Transverse colon (tissue), 4 donors: ENCODE results near the gene NCK1. TPM values are rescaled to one million over a fixed set of nuclear protein-coding genes. Genes with fewer than 3 reads are reported as not detected.
A peak's percentile ranks its signal among the peaks of the same experiment; 100 is the strongest.

Source experiments
- DNase-seq: peaks from one replicate; pipeline ENCODE4 v3.0.0-alpha.2; 2019
- H3K27ac ChIP-seq, 4 donors: fragments of 200-600 bp; sonication (generic); 2 replicates each; pipeline ENCODE4 v1.5.1; 2016 to 2018; ENCODE audit warnings: inconsistent platforms in 4 of 4
- H3K27me3 ChIP-seq: fragments of 200-600 bp; sonication (generic); 2 replicates; pipeline ENCODE4 v1.5.1; 2017; ENCODE audit warnings: inconsistent platforms
- H3K36me3 ChIP-seq, 4 donors: fragments of 200-600 bp; sonication (generic); 2 replicates each; pipeline ENCODE4 v1.5.1; 2017 to 2019; ENCODE audit warnings: inconsistent platforms in 4 of 4
- H3K4me1 ChIP-seq, 4 donors: fragments of 200-600 bp; sonication (generic); 2 replicates each; pipeline ENCODE4 v1.5.1; 2017 to 2020; ENCODE audit warnings: inconsistent platforms in 4 of 4
- H3K4me3 ChIP-seq, 4 donors: fragments of 200-600 bp; sonication (generic); 1 replicate in 1 of 4; 2 replicates in 3 of 4; pipeline versions ENCODE4 v1.5.1 to v1.6.1; 2017 to 2019; ENCODE audit warnings: inconsistent platforms in 4 of 4
- H3K9me3 ChIP-seq, 2 donors: fragments of 200-600 bp; sonication (generic); 2 replicates each; pipeline ENCODE4 v1.5.1; 2017 to 2019; ENCODE audit warnings: inconsistent platforms in 2 of 2
- CTCF ChIP-seq, 5 experiments: fragments of 200-600 bp in 3 of 5; fragments of 450-650 bp in 2 of 5; sonication (generic) in 3 of 5; IDR thresholded peaks; 1 replicate in 2 of 5; 2 replicates in 3 of 5; pipeline ENCODE4 v1.5.1; 2016 to 2017; ENCODE audit warnings: antibody characterized with exemption in 5 of 5, inconsistent platforms in 3 of 5, mild to moderate bottlenecking in 2 of 5, moderate library complexity in 1 of 5
- EP300 ChIP-seq: sonication (generic); formaldehyde crosslinking; IDR thresholded peaks from one replicate; pipeline ENCODE4 v1.6.1; 2017; ENCODE audit warnings: antibody characterized with exemption, low read depth
- POLR2A ChIP-seq: fragments of 450-650 bp; IDR thresholded peaks from one replicate; pipeline ENCODE4 v1.6.1; 2016; ENCODE audit warnings: antibody characterized with exemption, mild to moderate bottlenecking, moderate library complexity
- POLR2AphosphoS5 ChIP-seq, 3 donors: sonication (generic); formaldehyde crosslinking; IDR thresholded peaks; one replicate each; pipeline ENCODE4 v1.6.1; 2016; ENCODE audit warnings: antibody characterized with exemption in 3 of 3
- WGBS, 2 donors: methylation state at CpG; one replicate each; pipeline ENCODE4 v1.1.5; 2018; ENCODE audit warnings: low coverage in 1 of 2; 5-methylcytosine and 5-hydroxymethylcytosine counted together
- in situ Hi-C, 4 donors: fragments of 200-750 bp; cut with MboI; loops; one replicate each; pipeline versions ENCODE4 v1.15.0 to v1.15.1; 2017; ENCODE audit warnings: low sequenced_read_pairs in 3 of 4, low pct_ligation_motif_present in 1 of 4, low pct_unique_long_range_greater_than_20kb in 1 of 4
- intact Hi-C: fragments of 100-400 bp; cut with DNase I; formaldehyde crosslinking; loops from one replicate; pipeline ENCODE4 v1.15.1; 2023; ENCODE audit warnings: low total_unique reads
- total RNA-seq, 4 donors: library from RNA; depleted of rRNA; stranded (reverse); fragments of >200 nt; gene quantifications; one replicate each; pipeline ENCODE4 v1.1.0, GENCODE V29; 2016

NCK1 gene
- total RNA-seq, 4 donors from 2014 or later: 0.80 to 71.4 (median 45.2) TPM

- in situ Hi-C loops (loop anchor here in 1 of 4 donors (25.0 kb wide), 1 partner anchor 131 kb away; no protein-coding TSS in a partner anchor), intact Hi-C loops (no loop called here)
- Histone ChIP-seq H3K27me3 (no peaks in the 10 kb centered on the region), H3K4me3 (no peak overlapping the region), H3K27ac (no peak overlapping the region), H3K4me1 (peaks cover 5 to 11% (median 9%) of the 10 kb centered on the region in 4 donors), H3K9me3 (no peaks in the 10 kb centered on the region), H3K36me3 (no peaks in the 10 kb centered on the region)
- TF ChIP-seq POLR2AphosphoS5 (IDR thresholded peaks at IDR 0.05) (no peak), POLR2A (no peak), CTCF (IDR thresholded peaks at IDR 0.05) (no peak), EP300 (no peak)
- no peak for DNase-seq
Measured at GRCh38 chr3:136856665-136857064, 5.3 kb upstream of the NCK1 start.

- intact Hi-C loops: no loop called here
- Histone ChIP-seq H3K27ac (peak overlapping the region in 1 of 4 donors; percentile 21), H3K36me3 (no peaks in the 10 kb centered on the region), H3K9me3 (no peaks in the 10 kb centered on the region), H3K4me1 (peaks cover 7 to 16% (median 14%) of the 10 kb centered on the region in 4 donors), H3K4me3 (no peak overlapping the region), H3K27me3 (no peaks in the 10 kb centered on the region)
- in situ Hi-C loops: loop anchor here in 1 of 4 donors (25.0 kb wide), 1 partner anchor 129 kb away; no protein-coding TSS in a partner anchor
- TF ChIP-seq POLR2A: no peak
- TF ChIP-seq CTCF (IDR thresholded peaks at IDR 0.05): no peak
- no peak for TF ChIP-seq POLR2AphosphoS5 (IDR thresholded peaks at IDR 0.05)
- no peak for TF ChIP-seq EP300
- DNase-seq: no peak
Measured at GRCh38 chr3:136858381-136858780, 3.6 kb upstream of the NCK1 start.

- H3K27me3 ChIP-seq: no peaks in the 10 kb centered on the region
- peak overlapping the region in 2 of 4 donors; percentile 67 to 69 for H3K4me3 ChIP-seq
- DNase-seq: no peak
- in situ Hi-C loops (loop anchor here in 1 of 4 donors (25.0 kb wide), 1 partner anchor 127 kb away; no protein-coding TSS in a partner anchor), intact Hi-C loops (no loop called here)
- no peak for TF ChIP-seq POLR2AphosphoS5 (IDR thresholded peaks at IDR 0.05)
- TF ChIP-seq CTCF (IDR thresholded peaks at IDR 0.05): no peak
- no peak for TF ChIP-seq EP300
- TF ChIP-seq POLR2A: no peak
- no peaks in the 10 kb centered on the region for H3K9me3 ChIP-seq
- WGBS, 2 donors: 63 to 71% methylated on average over 1 to 4 of the region's 4 CpGs
- H3K27ac ChIP-seq: peak overlapping the region in 3 of 4 donors; percentile 88 to 99 (median 96)
- H3K4me1 ChIP-seq: peaks cover 11 to 19% (median 17%) of the 10 kb centered on the region in 4 donors
- H3K36me3 ChIP-seq: no peaks in the 10 kb centered on the region
Measured at GRCh38 chr3:136860541-136860940, 1.5 kb upstream of the NCK1 start.

GRCh38 chr3:136862617-136863322 lies 762 bp downstream of the NCK1 start:
- peak overlapping the region; percentile 88 to 99 (median 95) for H3K27ac ChIP-seq
- peak; percentile 69 for DNase-seq
- H3K36me3 ChIP-seq: no peaks in the 10 kb centered on the region
- WGBS, 2 donors: 0% methylated on average over 14 to 34 of the region's 39 CpGs
- peaks cover 11 to 20% (median 18%) of the 10 kb centered on the region in 4 donors for H3K4me1 ChIP-seq
- in situ Hi-C loops (loop anchor here in 1 of 4 donors (25.0 kb wide), 1 partner anchor 125 kb away; no protein-coding TSS in a partner anchor), intact Hi-C loops (no loop called here)
- no peaks in the 10 kb centered on the region for H3K27me3 ChIP-seq
- H3K9me3 ChIP-seq: no peaks in the 10 kb centered on the region
- TF ChIP-seq POLR2A (no peak), CTCF (IDR thresholded peaks at IDR 0.05) (no peak), EP300 (no peak), POLR2AphosphoS5 (IDR thresholded peaks at IDR 0.05) (no peak)
- peak overlapping the region; percentile 64 to 98 (median 68) for H3K4me3 ChIP-seq
